PC-3 (cell line): ENCODE results near the gene PARP11. TPM values are rescaled to one million over a fixed set of nuclear protein-coding genes. Genes with fewer than 3 reads are reported as not detected.

Source experiments
- ATAC-seq: fragments of 200-7000 bp; cut with Tn5 transposase; 2 replicates; pipeline ENCODE4 v1.9.1; 2020; ENCODE audit warnings: mild to moderate bottlenecking, moderate library complexity
- BruUV-seq: library from RNA; stranded (reverse); fragments of 400-500 nt; replicated peaks from 2 replicates; lab custom pipeline; 2021; lab: Mats Ljungman, UMichigan
- CTCF ChIA-PET: fragments of 300-600 bp; sonication (Branson Sonifier 250); formaldehyde crosslinking; loops from one replicate; lab custom pipeline; 2022; ENCODE audit warnings: antibody characterized with exemption; lab: Charles Lee
- POLR2A ChIA-PET: fragments of 300-600 bp; sonication (Branson Sonifier 250); formaldehyde crosslinking; loops from one replicate; lab custom pipeline; 2022; ENCODE audit warnings: antibody characterized with exemption; ENCODE audit not compliant: unreplicated experiment; lab: Charles Lee
- DNase-seq: peaks from one replicate; pipeline ENCODE4 v3.0.0-alpha.2; 2015
- H2AFZ ChIP-seq: fragments of 300-600 bp; sonication (generic); 2 replicates; pipeline ENCODE4 v1.6.0; 2016; ENCODE audit warnings: antibody characterized with exemption, low read length
- H3F3A ChIP-seq: fragments of 300-600 bp; sonication (generic); one replicate; pipeline ENCODE4 v1.6.0; 2017; ENCODE audit warnings: antibody characterized with exemption, low read length, control low read depth, mild to moderate bottlenecking; ENCODE audit not compliant: unreplicated experiment
- H3K27ac ChIP-seq: fragments of 300-600 bp; sonication (generic); 2 replicates; pipeline ENCODE4 v1.5.1; 2016; ENCODE audit warnings: mild to moderate bottlenecking, low read length
- H3K27me3 ChIP-seq: fragments of 300-600 bp; sonication (generic); 2 replicates; pipeline ENCODE4 v1.6.1; 2016; ENCODE audit warnings: low read length, mixed read lengths
- H3K36me3 ChIP-seq: fragments of 300-600 bp; sonication (generic); 2 replicates; pipeline ENCODE4 v1.6.1; 2016; ENCODE audit warnings: low read depth, mixed run types, low read length, mixed read lengths
- H3K4me1 ChIP-seq: fragments of 300-600 bp; sonication (generic); 2 replicates; pipeline ENCODE4 v1.5.1; 2016; ENCODE audit warnings: low read length; ENCODE audit not compliant: insufficient read depth
- H3K4me2 ChIP-seq: fragments of 300-600 bp; sonication (generic); 2 replicates; pipeline ENCODE4 v1.6.0; 2016; ENCODE audit warnings: low read length
- H3K4me3 ChIP-seq: fragments of 300-600 bp; sonication (generic); 2 replicates; pipeline ENCODE4 v1.5.1; 2016; ENCODE audit warnings: mild to moderate bottlenecking, low read length, mixed read lengths
- H3K79me2 ChIP-seq: fragments of 300-600 bp; sonication (generic); 2 replicates; pipeline ENCODE4 v1.6.1; 2017; ENCODE audit warnings: low read length, mixed read lengths
- H3K9ac ChIP-seq: fragments of 300-600 bp; sonication (generic); 2 replicates; pipeline ENCODE4 v1.6.0; 2016; ENCODE audit warnings: mild to moderate bottlenecking, low read length
- H3K9me2 ChIP-seq: fragments of 300-600 bp; sonication (generic); replicated peaks from 2 replicates; pipeline ENCODE4 v1.6.1; 2016; ENCODE audit warnings: mixed run types, low read length, mixed read lengths
- H3K9me3 ChIP-seq: fragments of 300-600 bp; sonication (generic); 2 replicates; pipeline ENCODE4 v1.6.1; 2016; ENCODE audit warnings: low read length, mixed read lengths
- H4K20me1 ChIP-seq: fragments of 300-600 bp; sonication (generic); 2 replicates; pipeline ENCODE4 v1.6.1; 2016; ENCODE audit warnings: low read length, mixed read lengths
- CTCF ChIP-seq: fragments of 300-600 bp; sonication (generic); conservative IDR thresholded peaks from 2 replicates; pipeline ENCODE4 v1.5.1; 2017; ENCODE audit warnings: antibody characterized with exemption, low read depth, mild to moderate bottlenecking, low read length
- EZH2 ChIP-seq: fragments of 300-600 bp; sonication (generic); IDR thresholded peaks from one replicate; pipeline ENCODE4 v1.6.1; 2017; ENCODE audit warnings: antibody characterized with exemption, mild to moderate bottlenecking, low read length; ENCODE audit not compliant: unreplicated experiment
- EZH2phosphoT487 ChIP-seq: fragments of 300-600 bp; sonication (generic); IDR thresholded peaks from 2 replicates; pipeline ENCODE4 v1.6.1; 2018; ENCODE audit warnings: mild to moderate bottlenecking, antibody characterized with exemption, low read length, borderline replicate concordance
- intact Hi-C: fragments of 100-400 bp; cut with micrococcal nuclease; formaldehyde crosslinking; loops from 2 replicates; pipeline ENCODE4 v1.9.0; 2023
- total RNA-seq: library from RNA; depleted of rRNA; stranded (reverse); fragments of >200 nt; gene quantifications from 2 replicates; pipeline ENCODE4 v1.2.3, GENCODE V29; 2014

The PARP11 gene
- total RNA-seq, 1 experiment from 2014 or later: 2.2 TPM

- Histone ChIP-seq H3K27me3 (no peaks in the 10 kb centered on the region), H3K27ac (no peak overlapping the region), H3K4me3 (no peak overlapping the region), H3K4me1 (no peaks in the 10 kb centered on the region), H3K9me3 (no peaks in the 10 kb centered on the region), H3K9me2 (no peaks in the 10 kb centered on the region), H3K4me2 (no peak overlapping the region), H3K79me2 (no peaks in the 10 kb centered on the region), H3K36me3 (no peaks in the 10 kb centered on the region), H3K9ac (no peak overlapping the region), H2AFZ (no peak overlapping the region), H3F3A (no peaks in the 10 kb centered on the region), H4K20me1 (no peaks in the 10 kb centered on the region)
- POLR2A ChIA-PET: no interaction called here
- DNase-seq: peak; percentile 13
- no peak for ATAC-seq
- BruUV-seq: no TSS peak
- CTCF ChIA-PET: no interaction called here
- TF ChIP-seq CTCF: no peak
- TF ChIP-seq EZH2phosphoT487: no peak
- TF ChIP-seq EZH2: no peak
- intact Hi-C loops: no loop called here
Observed at GRCh38 chr12:3809357-3810015, 63.7 kb downstream of the PARP11 start.

DNA sequence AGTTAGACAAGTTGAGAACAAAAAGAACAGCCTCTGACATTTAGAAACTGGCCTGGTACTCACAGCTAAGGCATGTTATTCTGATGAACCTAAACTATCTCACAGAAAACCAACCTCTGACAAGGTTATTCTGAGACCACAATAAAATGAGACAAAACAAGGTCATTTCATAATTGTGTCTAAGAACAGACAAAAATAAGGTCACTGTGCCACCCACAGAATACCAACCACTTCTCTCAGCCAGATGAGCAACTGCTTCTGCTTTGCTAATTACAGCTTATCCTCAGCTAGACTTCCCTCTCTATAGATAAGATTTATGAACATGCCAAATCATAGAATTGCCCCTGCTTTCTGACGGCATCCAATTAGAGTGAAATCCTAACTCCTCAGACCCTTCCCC is 68.1 kb downstream of the PARP11 start:
- Histone ChIP-seq H3F3A (no peaks in the 10 kb centered on the region), H3K27me3 (no peaks in the 10 kb centered on the region), H3K4me3 (no peak overlapping the region), H4K20me1 (no peaks in the 10 kb centered on the region), H2AFZ (no peak overlapping the region), H3K36me3 (no peaks in the 10 kb centered on the region), H3K4me2 (no peak overlapping the region), H3K79me2 (no peaks in the 10 kb centered on the region), H3K9me3 (no peaks in the 10 kb centered on the region), H3K4me1 (no peaks in the 10 kb centered on the region), H3K9me2 (no peaks in the 10 kb centered on the region), H3K27ac (no peak overlapping the region), H3K9ac (no peak overlapping the region)
- no peak for TF ChIP-seq CTCF
- BruUV-seq: no TSS peak
- intact Hi-C loops: no loop called here
- POLR2A ChIA-PET: no interaction called here
- ATAC-seq (no peak), DNase-seq (no peak)
- CTCF ChIA-PET: interaction anchor here (0.7 kb wide), 1 partner anchor 26 kb away, joined by 6 read pairs; no protein-coding TSS in a partner anchor

DNA sequence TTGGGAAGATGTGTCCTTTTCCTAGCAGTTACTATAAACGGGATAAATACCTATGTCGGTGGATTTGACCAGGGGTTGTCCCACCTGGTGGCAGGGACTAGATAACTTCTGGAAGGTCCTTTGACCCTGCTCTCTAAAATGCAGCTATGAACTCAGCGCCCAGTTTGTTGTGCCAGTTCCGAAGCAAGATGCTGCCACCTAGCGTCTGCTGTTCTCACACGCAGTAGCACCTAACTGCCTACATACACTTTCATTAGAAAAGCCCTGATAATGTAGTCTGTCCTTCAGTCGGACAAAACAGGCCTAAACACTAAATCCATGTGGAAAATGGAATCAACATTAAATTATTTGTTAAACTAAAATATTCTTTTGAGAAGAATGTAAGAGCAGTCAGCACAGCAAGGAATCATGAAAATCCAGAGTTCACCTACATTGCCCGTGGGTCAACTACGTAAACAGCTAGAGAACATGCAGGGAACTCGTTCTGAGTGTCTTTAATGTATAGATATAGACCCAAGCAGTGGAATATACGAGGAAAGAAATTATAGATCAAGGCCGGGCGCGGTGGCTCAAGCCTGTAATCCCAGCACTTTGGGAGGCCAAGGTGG is 69.2 kb downstream of the PARP11 start:
- no TSS peak for BruUV-seq
- Histone ChIP-seq H3F3A (no peaks in the 10 kb centered on the region), H3K9me3 (no peaks in the 10 kb centered on the region), H3K4me3 (no peak overlapping the region), H3K9ac (no peak overlapping the region), H4K20me1 (no peaks in the 10 kb centered on the region), H3K36me3 (no peaks in the 10 kb centered on the region), H3K27ac (no peak overlapping the region), H3K27me3 (no peaks in the 10 kb centered on the region), H2AFZ (no peak overlapping the region), H3K9me2 (no peaks in the 10 kb centered on the region), H3K79me2 (no peaks in the 10 kb centered on the region), H3K4me2 (no peak overlapping the region), H3K4me1 (no peaks in the 10 kb centered on the region)
- intact Hi-C loops: loop anchor here (1.0 kb wide), 1 partner anchor 504 kb away; no protein-coding TSS in a partner anchor
- peak; percentile 69 for DNase-seq
- peak; percentile 78 for ATAC-seq
- TF ChIP-seq EZH2: no peak
- peak; percentile 89 for TF ChIP-seq CTCF
- POLR2A ChIA-PET: no interaction called here
- CTCF ChIA-PET: interaction anchor here (0.5 to 1.7 kb wide), 4 partner anchors 146 to 627 kb away, joined by 3 to 16 read pairs (median 8); no protein-coding TSS in a partner anchor
